Measurements from ENCODE around the gene PKP4.
A peak's percentile ranks its signal among the peaks of the same experiment; 100 is the strongest.
"Not testable (repeated sequence)": the region's sequence is repeated elsewhere in the genome, so short reads cannot be mapped to it uniquely, and the experiment has no call there.

The PKP4 gene, protein sequence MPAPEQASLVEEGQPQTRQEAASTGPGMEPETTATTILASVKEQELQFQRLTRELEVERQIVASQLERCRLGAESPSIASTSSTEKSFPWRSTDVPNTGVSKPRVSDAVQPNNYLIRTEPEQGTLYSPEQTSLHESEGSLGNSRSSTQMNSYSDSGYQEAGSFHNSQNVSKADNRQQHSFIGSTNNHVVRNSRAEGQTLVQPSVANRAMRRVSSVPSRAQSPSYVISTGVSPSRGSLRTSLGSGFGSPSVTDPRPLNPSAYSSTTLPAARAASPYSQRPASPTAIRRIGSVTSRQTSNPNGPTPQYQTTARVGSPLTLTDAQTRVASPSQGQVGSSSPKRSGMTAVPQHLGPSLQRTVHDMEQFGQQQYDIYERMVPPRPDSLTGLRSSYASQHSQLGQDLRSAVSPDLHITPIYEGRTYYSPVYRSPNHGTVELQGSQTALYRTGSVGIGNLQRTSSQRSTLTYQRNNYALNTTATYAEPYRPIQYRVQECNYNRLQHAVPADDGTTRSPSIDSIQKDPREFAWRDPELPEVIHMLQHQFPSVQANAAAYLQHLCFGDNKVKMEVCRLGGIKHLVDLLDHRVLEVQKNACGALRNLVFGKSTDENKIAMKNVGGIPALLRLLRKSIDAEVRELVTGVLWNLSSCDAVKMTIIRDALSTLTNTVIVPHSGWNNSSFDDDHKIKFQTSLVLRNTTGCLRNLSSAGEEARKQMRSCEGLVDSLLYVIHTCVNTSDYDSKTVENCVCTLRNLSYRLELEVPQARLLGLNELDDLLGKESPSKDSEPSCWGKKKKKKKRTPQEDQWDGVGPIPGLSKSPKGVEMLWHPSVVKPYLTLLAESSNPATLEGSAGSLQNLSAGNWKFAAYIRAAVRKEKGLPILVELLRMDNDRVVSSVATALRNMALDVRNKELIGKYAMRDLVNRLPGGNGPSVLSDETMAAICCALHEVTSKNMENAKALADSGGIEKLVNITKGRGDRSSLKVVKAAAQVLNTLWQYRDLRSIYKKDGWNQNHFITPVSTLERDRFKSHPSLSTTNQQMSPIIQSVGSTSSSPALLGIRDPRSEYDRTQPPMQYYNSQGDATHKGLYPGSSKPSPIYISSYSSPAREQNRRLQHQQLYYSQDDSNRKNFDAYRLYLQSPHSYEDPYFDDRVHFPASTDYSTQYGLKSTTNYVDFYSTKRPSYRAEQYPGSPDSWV

DNA sequence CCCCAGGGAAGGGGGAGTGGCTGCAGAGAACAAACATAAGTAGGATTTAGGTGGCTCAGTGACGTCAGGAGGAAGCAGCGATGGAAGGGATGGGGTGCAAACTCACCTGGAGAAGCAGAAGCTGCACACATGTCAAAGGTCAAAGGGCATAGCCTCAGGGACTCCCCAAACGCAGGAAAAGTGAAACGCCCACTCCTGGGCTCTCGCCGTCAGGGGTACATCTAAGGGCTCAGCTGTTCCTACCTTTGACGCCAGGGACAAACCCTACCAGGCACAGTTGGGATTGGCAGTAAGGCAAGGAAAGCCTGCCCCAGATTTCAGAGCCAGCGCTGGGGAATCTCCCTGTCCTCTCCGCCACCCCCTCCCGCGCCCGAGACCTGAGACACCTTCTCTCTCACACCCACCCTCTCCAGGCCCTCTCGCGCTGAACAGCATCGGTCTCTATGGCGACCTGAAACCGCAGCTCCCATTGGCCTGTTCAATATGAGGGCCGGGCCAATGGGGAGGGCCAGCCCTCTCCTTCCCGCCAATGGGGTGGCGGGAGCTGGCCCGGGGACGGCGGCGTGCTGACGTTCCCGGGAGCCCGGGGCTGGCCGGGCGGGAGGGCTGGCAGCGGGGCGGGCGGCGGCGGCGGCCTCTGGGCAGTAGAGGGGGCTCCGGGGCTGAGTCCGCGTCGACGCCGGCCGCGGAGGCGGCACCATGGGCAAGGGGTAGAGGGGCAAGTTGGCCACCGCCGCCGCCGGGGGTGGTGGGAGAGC lies at the start of gene PKP4, which contains the start of gene CCDC148:
Gene PKP4 (plus strand): TSS at position 644 of the 758 bp plus-strand sequence. CDS start 76,233 bp downstream, outside the sequence.
Gene CCDC148 (minus strand): TSS at position 445 of the 758 bp plus-strand sequence. CDS start 314 bp downstream, at position 131.
- peak; percentile 65 for DNase-seq

GRCh38 chr2:158407031-158407430 lies 49.7 kb upstream of the PKP4 start:
- no peak for DNase-seq

DNA sequence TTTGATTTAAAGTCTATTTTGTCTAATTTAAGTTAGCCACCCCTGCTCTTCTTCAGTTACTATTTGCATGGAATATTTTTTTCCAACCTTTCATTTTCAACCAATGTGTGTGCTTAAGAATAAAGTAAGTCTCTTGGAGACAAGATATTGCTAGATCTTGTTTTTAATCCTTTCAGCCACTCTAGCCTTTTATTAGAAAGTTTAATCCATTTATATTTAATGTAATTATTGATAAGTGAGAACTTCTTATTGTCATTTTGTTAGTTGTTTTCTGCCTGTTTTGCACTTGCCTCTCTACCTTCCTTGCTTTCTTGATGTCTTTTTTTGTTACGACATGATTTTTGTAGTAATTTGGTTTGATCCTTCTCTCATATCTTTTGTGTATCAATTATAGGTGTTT lies 46.6 kb upstream of the PKP4 start:
- DNase-seq: no peak

DNA sequence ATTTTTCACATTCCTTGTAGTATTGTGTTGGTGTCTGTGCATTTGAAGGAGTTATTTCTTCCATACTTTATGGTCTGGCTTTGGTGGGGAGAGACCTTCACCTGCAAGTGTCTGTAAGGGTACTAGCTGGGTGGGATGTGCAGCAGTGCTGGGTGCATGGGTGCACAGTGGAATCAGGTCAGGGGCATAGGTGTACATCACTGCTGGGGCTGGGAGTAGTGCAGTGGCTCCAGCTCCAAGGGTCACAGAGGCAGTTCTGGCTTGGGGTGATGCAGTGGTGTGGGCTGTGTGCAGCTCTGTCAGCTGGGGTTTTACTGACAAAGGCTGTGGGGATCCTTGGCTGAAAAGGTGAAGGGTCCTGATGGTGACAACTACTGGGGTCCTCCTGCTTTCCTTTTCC lies 45.0 kb upstream of the PKP4 start:
- DNase-seq: no peak

- no peak for DNase-seq
These were observed 44.5 kb upstream of the PKP4 start for GRCh38 chr2:158412206-158412605.

DNA sequence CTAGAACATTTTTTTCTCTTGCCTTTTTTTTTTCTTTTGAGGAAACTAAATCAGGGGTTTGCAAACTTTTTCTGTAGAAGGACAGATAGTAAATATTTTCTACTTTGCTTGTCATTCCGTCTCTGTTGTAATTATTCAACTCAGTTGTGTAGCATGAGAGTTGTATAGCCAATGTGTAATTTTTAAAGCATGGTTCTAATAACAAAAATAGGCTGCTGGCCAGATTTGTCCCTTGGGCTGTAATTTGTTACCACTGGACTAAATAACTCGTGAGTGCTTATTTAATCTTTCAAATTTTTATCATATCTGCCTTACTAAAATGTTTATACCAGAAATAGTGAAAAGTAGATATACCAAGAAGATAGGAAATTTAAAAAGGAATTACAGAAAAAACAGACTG lies 43.2 kb upstream of the PKP4 start:
- DNase-seq: no peak

DNA sequence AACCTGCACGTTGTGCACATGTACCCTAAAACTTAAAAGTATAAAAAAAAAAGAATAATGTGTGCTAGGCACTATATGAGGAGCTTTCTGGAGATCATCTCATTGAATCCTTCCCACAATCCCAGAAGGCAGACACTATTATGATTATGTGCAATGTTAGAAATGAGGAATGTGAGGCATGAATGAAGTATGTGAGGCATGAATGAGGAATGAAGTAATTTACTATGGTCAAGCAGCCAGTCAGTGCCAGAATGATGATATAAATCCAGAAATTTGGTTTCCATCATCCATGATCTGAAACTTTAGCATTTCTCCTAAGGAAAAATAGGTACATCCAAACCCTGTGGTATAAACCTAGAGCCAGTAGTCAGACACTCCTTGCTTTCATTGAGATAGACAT lies 42.2 kb upstream of the PKP4 start:
- no peak for DNase-seq

DNA sequence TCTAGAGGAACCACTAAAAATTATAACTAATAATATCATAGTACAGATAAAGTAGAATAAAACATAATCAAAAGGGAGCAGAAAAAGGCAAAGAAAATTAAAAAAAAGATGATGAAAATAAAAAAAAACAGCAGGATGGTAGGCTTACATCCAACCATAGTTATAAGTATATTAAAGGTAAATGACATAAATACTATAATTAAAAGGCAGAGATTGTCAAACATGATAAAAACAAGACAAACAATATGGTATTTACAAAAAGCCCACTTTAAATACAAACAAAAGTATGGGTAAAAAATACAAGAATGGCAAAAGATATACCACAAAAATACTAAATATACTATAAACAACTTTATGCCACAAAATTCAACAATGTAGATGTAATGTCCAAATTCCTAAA lies 24.6 kb upstream of the PKP4 start:
- DNase-seq: no peak

DNA sequence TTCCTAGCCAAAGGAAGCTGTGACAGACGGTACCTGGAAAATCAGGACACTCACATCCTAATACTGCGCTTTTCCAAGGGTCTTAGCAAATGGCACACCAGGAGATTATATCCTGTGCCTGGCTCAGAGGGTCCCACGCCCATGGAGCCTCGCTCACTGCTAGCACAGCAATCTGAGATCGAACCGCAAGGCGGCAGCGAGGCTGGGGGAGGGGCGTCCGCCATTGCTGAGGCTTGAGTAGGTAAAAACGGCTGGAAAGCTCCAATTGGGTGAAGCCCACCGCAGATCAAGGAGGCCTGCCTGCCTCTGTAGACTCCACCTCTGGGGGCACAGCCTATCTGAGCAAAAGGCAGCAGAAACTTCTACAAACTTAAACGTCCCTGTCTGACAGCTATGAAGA lies 23.0 kb upstream of the PKP4 start:
- not testable (repeated sequence) for DNase-seq

DNA sequence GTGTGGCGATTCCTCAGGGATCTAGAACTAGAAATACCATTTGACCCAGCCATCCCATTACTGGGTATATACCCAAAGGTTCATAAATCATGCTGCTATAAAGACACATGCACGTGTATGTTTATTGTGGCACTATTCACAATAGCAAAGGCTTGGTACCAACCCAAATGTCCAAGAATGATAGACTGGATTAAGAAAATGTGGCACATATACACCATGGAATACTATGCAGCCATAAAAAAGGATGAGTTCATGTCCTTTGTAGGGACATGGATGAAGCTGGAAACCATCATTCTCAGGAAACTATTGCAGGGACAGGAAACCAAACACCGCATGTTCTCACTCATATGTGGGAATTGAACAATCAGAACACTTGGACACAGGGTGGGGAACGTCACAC lies 17.7 kb upstream of the PKP4 start:
- DNase-seq: not testable (repeated sequence)

- no peak for DNase-seq
These were observed 13.1 kb upstream of the PKP4 start for GRCh38 chr2:158443606-158444005.

DNA sequence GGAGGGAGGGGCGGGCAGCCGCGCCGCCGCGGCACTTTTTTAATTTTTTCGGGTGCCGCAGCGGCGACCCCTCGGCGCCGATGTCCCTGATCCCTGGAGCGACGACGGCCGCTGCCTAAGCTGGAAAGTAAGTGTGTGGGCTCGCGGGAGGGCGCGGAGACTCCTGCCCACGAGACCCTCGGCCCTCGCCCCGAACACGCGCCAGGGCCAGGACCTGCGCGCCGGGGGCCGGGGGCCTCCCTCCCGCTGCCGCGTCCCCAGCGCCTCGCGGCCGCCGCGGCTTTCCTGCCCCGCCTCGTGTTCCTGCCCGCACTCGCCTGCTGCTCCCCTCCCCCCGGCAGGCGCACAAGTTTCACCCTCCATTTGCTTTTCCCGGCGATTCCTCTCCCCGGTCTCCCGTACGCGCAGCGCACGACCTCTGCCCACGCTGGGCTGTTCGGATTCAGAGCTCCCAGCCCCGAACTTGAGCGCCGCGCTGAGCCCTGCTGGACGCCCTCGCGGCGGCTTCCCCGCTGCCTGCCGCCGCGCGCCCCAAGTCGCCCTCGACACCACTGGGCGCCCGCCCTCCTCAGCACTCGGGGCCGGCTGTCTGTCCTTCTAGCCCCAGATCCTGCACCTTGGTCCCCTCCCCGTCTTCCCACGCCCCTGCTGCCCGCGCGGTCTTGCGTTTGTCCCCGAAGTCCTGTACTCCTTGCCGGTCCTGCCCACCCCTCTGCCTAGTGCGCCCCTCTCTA lies 507 bp downstream of the PKP4 start:
- DNase-seq: no peak

DNA sequence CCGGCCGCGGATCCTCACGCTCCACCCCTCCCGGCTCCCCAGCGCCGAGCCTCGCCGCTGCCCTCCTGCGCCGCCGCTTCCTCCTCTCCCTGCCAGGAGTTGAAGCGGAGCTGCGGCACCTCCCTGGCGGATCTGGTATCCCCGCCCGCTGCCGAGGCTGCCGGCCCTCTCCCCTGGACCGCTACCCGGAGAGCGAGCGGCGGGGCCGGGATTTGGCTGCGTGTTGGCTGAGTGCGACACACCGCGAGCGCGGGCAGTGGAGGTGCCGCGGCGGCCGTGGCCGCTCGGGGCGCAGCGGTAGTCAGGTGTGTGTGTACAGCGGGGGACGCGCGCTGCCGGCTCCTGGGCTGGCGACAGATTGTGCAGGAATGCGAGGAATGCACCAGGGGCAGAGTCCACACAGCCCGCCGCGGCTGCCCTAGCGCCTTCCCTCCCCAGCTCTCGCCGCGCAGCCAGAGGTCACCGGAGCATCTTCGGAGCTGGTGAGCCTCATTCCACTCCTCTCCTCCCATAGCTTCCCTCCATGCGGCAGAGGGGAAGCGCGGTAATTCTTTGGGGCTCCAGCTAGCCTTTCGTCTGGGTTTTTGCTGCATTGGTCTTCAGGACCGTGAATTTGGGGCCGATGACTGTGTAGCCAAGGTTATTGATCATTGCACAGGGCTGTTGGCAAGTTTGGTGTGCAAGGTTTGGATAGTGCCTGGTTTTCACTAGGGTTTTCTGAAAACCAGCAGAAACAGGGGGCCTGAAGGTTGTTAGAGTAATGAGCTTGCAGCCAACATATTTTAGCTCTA lies 1.3 kb downstream of the PKP4 start:
- no peak for DNase-seq

GRCh38 chr2:158458617-158458920 lies 1.8 kb downstream of the PKP4 start:
- no peak for DNase-seq

DNA sequence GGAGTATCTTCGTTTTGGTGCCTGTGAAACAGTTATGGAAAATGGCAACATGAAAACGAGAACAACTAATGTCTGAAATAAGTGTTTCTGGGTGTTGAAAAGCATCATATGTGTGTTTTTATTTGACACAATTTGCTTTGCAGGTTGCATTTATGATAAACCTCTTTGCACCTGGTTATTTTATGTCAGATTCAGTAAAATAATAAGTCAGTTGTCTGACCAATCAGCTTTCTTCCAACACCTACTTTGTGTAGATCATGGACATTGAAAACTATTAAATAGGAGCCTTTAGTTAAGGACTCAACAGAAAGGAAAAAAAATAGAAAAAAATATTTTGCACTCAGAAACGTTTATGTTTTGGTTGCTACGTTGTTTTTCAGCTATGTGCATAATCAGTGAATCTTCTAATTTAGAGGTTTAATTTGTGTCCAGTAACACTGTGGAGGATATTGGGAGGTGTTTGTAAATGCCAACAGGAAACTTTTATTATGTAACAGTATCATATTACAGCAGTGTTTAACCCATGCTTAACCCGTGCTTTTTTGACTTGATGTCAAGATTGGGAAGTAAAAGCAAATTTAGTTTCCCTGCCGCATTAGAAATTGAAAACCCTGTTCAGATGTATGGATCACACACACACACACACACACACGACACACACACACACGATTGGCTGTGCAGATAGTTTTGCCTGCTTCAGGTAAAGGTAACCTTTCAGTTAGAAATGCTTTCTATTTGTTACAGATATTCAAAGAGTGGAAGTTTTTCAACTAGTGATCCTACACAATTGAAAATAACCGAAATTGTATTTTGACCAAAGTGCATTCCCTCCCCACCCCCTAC lies 2.6 kb downstream of the PKP4 start:
- no peak for DNase-seq

- no peak for DNase-seq
These were observed 4.0 kb downstream of the PKP4 start for GRCh38 chr2:158460632-158461297.

- no peak for DNase-seq
These were observed 6.8 kb downstream of the PKP4 start for GRCh38 chr2:158463496-158464095.

GRCh38 chr2:158464426-158465281 lies 7.9 kb downstream of the PKP4 start:
- DNase-seq: no peak

All from NCI-H187 treated with DMSO at 0.1 percent for 48 hours (cell line).